Mononuclear cell (primary cell): ENCODE data around the gene GSTT2. TPM values are rescaled to one million over a fixed set of nuclear protein-coding genes. Genes with fewer than 3 reads are reported as not detected.
"Not testable (repeated sequence)": the region's sequence is repeated elsewhere in the genome, so short reads cannot be mapped to it uniquely, and the experiment has no call there.

Experiments used
- H3K27me3 ChIP-seq: 2 replicates; pipeline ENCODE4 v1.6.0; 2011; ENCODE audit warnings: low read length, control low read depth; ENCODE audit not compliant: insufficient read depth
- H3K4me1 ChIP-seq: 2 replicates; pipeline ENCODE4 v1.5.1; 2011; ENCODE audit warnings: mild to moderate bottlenecking, low read length, control low read depth; ENCODE audit not compliant: insufficient read depth
- H3K4me3 ChIP-seq: 2 replicates; pipeline ENCODE4 v1.5.1; 2011; ENCODE audit warnings: mild to moderate bottlenecking, low read length, moderate library complexity
- H3K9me3 ChIP-seq: 2 replicates; pipeline ENCODE4 v1.5.1; 2011; ENCODE audit warnings: low read depth, mild to moderate bottlenecking, control low read depth, low read length
- total RNA-seq: library from RNA; depleted of rRNA; stranded (reverse); fragments of >200 nt; gene quantifications from one replicate; pipeline ENCODE4 v1.2.3, GENCODE V29; 2012

Gene GSTT2
- total RNA-seq, 1 donor, result not detected

GRCh38 chr22:23997092-23997491, 17.2 kb downstream of the GSTT2 start:
- Histone ChIP-seq H3K4me3 (no peak overlapping the region), H3K4me1 (no peaks in the 10 kb centered on the region), H3K27me3 (no peaks in the 10 kb centered on the region), H3K9me3 (no peaks in the 10 kb centered on the region)

GRCh38 chr22:23999779-24000178, 19.8 kb downstream of the GSTT2 start:
- H3K9me3 ChIP-seq, H3K4me3 ChIP-seq, H3K4me1 ChIP-seq, H3K27me3 ChIP-seq: not testable (repeated sequence)

- Histone ChIP-seq H3K4me1 (no peaks in the 10 kb centered on the region), H3K27me3 (no peaks in the 10 kb centered on the region), H3K4me3 (no peak overlapping the region), H3K9me3 (no peaks in the 10 kb centered on the region)
Measured at GRCh38 chr22:24001314-24001713, 21.4 kb downstream of the GSTT2 start.

GRCh38 chr22:24002272-24002671, 22.3 kb downstream of the GSTT2 start:
- no peak overlapping the region for H3K4me3 ChIP-seq

GRCh38 chr22:24002851-24003250, 22.9 kb downstream of the GSTT2 start:
- no peak overlapping the region for H3K4me3 ChIP-seq
- no peaks in the 10 kb centered on the region for H3K4me1 ChIP-seq
- H3K9me3 ChIP-seq, result no peaks in the 10 kb centered on the region
- no peaks in the 10 kb centered on the region for H3K27me3 ChIP-seq

More at GRCh38 chr22:24002272-24002671, 22.3 kb downstream of the GSTT2 start:
- no peaks in the 10 kb centered on the region for H3K9me3 ChIP-seq
- no peaks in the 10 kb centered on the region for H3K27me3 ChIP-seq
- H3K4me1 ChIP-seq, result no peaks in the 10 kb centered on the region

GRCh38 chr22:24003887-24004286, 24.0 kb downstream of the GSTT2 start:
- Histone ChIP-seq H3K9me3 (no peaks in the 10 kb centered on the region), H3K27me3 (no peaks in the 10 kb centered on the region), H3K4me1 (no peaks in the 10 kb centered on the region), H3K4me3 (no peak overlapping the region)

- Histone ChIP-seq H3K9me3 (no peaks in the 10 kb centered on the region), H3K27me3 (no peaks in the 10 kb centered on the region), H3K4me1 (no peaks in the 10 kb centered on the region), H3K4me3 (no peak within 1 kb of the TSS)
Measured at GRCh38 chr22:24005201-24005600, 25.3 kb downstream of the GSTT2 start, which contains the start of gene GSTT4. Gene GSTT4, minus strand, starts transcription at chr22:24005453. Its CDS starts 97 bp downstream, at chr22:24005356.

GRCh38 chr22:24006207-24006913, 26.4 kb downstream of the GSTT2 start:
- no peaks in the 10 kb centered on the region for H3K9me3 ChIP-seq
- no peaks in the 10 kb centered on the region for H3K27me3 ChIP-seq
- no peak overlapping the region for H3K4me3 ChIP-seq
- peaks cover 5% of the 10 kb centered on the region for H3K4me1 ChIP-seq

GRCh38 chr22:24006914-24007214, 26.9 kb downstream of the GSTT2 start:
- H3K4me1 ChIP-seq, result peaks cover 9% of the 10 kb centered on the region
- no peaks in the 10 kb centered on the region for H3K27me3 ChIP-seq
- no peak overlapping the region for H3K4me3 ChIP-seq
- H3K9me3 ChIP-seq, result no peaks in the 10 kb centered on the region

- H3K9me3 ChIP-seq, result no peaks in the 10 kb centered on the region
- H3K4me3 ChIP-seq, result no peak overlapping the region
- no peaks in the 10 kb centered on the region for H3K27me3 ChIP-seq
- H3K4me1 ChIP-seq, result peaks cover 15% of the 10 kb centered on the region
Measured at GRCh38 chr22:24007253-24008021, 27.5 kb downstream of the GSTT2 start.

- H3K4me3 ChIP-seq, result no peak overlapping the region
- H3K27me3 ChIP-seq, result no peaks in the 10 kb centered on the region
- no peaks in the 10 kb centered on the region for H3K9me3 ChIP-seq
- H3K4me1 ChIP-seq, result peaks cover 18% of the 10 kb centered on the region
Measured at GRCh38 chr22:24008022-24008283, 28.0 kb downstream of the GSTT2 start.

- H3K9me3 ChIP-seq, result no peaks in the 10 kb centered on the region
- no peaks in the 10 kb centered on the region for H3K27me3 ChIP-seq
Measured at GRCh38 chr22:24008381-24009226, 28.7 kb downstream of the GSTT2 start.

GRCh38 chr22:24009227-24010017, 29.5 kb downstream of the GSTT2 start:
- H3K27me3 ChIP-seq, result no peaks in the 10 kb centered on the region
- H3K4me3 ChIP-seq, result no peak overlapping the region
- H3K4me1 ChIP-seq, result peaks cover 18% of the 10 kb centered on the region
- no peaks in the 10 kb centered on the region for H3K9me3 ChIP-seq

More at GRCh38 chr22:24008381-24009226, 28.7 kb downstream of the GSTT2 start:
- H3K4me3 ChIP-seq, result no peak overlapping the region
- H3K4me1 ChIP-seq, result peaks cover 18% of the 10 kb centered on the region

- Histone ChIP-seq H3K9me3 (no peaks in the 10 kb centered on the region), H3K4me1 (peaks cover 18% of the 10 kb centered on the region), H3K27me3 (no peaks in the 10 kb centered on the region), H3K4me3 (no peak overlapping the region)
Measured at GRCh38 chr22:24010018-24010391, 30.1 kb downstream of the GSTT2 start.

GRCh38 chr22:24011735-24012068, 31.8 kb downstream of the GSTT2 start:
- Histone ChIP-seq H3K4me3 (peak overlapping the region; percentile 90), H3K27me3 (no peaks in the 10 kb centered on the region), H3K4me1 (peaks cover 18% of the 10 kb centered on the region), H3K9me3 (no peaks in the 10 kb centered on the region)
